GM12891 (cell line): ENCODE results near the gene ASZ1.

Experiments
- DNase-seq: peaks from one replicate; pipeline ENCODE4 v3.0.0; 2011; ENCODE audit warnings: low spot score; ENCODE audit not compliant: insufficient read length
- FAIRE-seq: peaks from 2 replicates; lab custom pipeline; 2011; peaks lifted over from hg19 to GRCh38; lab: Jason Lieb, UNC
- PAX5 ChIP-seq: IDR thresholded peaks from 2 replicates; pipeline ENCODE4 v1.6.1; 2011; ENCODE audit warnings: low read length, moderate library complexity, mild to moderate bottlenecking; ENCODE audit not compliant: insufficient read depth, severe bottlenecking
- POLR2A ChIP-seq: IDR thresholded peaks from 2 replicates; pipeline ENCODE4 v1.6.1; 2011; ENCODE audit warnings: low read depth, low read length, control low read depth
- POLR2AphosphoS5 ChIP-seq: IDR thresholded peaks from 2 replicates; pipeline ENCODE4 v1.6.1; 2011; ENCODE audit warnings: low read depth, low read length, control low read depth
- POU2F2 ChIP-seq: IDR thresholded peaks from 2 replicates; pipeline ENCODE4 v1.6.1; 2011; ENCODE audit warnings: low read depth, mild to moderate bottlenecking, control low read depth, low read length, moderate library complexity
- SPI1 ChIP-seq: IDR thresholded peaks from 2 replicates; pipeline ENCODE4 v1.6.1; 2011; ENCODE audit warnings: low read depth, low read length, control low read depth
- TAF1 ChIP-seq: IDR thresholded peaks from 2 replicates; pipeline ENCODE4 v1.6.1; 2011; ENCODE audit warnings: low read depth, low read length, control low read depth

The ASZ1 gene

DNA sequence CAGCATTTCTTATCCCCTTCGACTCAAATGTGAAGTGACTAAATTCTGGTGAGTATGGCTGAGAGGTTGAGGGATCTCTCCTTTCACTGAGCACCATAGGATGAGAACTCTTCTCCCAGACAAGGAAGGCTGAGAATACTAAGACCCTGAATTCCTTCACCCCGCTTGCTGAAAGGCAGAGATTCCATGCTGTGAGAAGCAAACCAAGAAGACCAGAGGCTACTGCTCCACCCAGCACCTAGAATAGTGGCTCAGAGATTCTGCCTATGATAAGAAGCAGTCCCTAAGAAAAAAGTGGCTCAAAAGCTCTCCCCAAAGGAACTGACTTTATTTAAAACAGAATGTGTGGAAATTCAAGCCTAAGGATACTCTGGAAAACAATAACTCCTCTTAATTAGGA, 77.7 kb downstream of the ASZ1 start:
- DNase-seq (no peak), FAIRE-seq (no peak)
- TF ChIP-seq POLR2AphosphoS5 (no peak), SPI1 (no peak), PAX5 (no peak)

GRCh38 chr7:117347962-117348672, 79.2 kb downstream of the ASZ1 start:
- DNase-seq = no peak
- peak; percentile 26 for FAIRE-seq

DNA sequence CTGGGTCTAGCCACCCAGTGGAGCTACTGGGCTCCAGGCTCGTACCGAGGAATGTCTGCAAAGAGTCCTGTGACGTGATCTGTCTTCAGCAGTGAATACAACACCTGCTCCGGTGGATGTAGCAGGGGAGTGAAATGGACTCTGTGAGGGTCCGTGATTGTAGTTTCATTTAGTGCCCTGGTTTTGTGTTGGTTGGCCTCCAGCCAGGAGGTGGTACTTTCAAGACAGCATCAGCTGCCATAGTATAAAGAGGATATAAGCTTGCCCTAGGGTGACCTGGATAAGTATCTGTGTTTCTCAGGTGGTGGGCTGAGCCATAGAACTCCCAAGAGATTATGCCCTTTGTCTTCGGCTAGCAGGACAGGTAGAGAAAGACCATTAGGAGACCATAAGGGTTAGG, 79.8 kb downstream of the ASZ1 start:
- DNase-seq (no peak), FAIRE-seq (no peak)
- TF ChIP-seq POLR2A = no peak
- no peak for TF ChIP-seq SPI1

More at GRCh38 chr7:117347962-117348672, 79.2 kb downstream of the ASZ1 start:
- no peak for TF ChIP-seq POLR2A
- TF ChIP-seq POU2F2 = no peak
- TF ChIP-seq TAF1 = no peak
- no peak for TF ChIP-seq SPI1
- TF ChIP-seq POLR2AphosphoS5 = no peak

DNA sequence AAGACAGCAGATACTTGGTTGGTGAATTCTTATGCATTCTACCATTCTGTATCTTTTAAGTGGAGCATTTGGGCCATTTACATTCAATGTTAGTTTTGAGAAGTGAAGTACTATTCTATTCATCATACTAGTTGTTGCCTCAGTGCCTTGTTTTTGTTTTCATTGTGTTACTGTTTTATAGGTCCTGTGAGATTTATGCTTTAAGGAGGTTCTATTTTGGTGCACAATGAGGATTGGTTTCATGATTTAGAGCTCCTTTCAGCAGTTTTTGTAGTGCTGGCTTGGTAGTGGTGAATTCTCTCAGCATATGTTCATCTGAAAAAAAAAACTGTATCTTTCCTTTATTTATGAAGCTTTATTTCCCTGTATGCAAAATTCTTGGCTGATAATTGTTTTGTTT, 81.1 kb downstream of the ASZ1 start:
- TF ChIP-seq POU2F2 (no peak), TAF1 (no peak), PAX5 (no peak), SPI1 (no peak), POLR2A (no peak), POLR2AphosphoS5 (no peak)
- FAIRE-seq (no peak), DNase-seq (no peak)

- TF ChIP-seq POLR2A (no peak), PAX5 (no peak), TAF1 (no peak)
- no peak for DNase-seq
- FAIRE-seq = no peak
These were observed 89.3 kb downstream of the ASZ1 start for GRCh38 chr7:117338020-117338419.

- DNase-seq (no peak), FAIRE-seq (no peak)
- TF ChIP-seq TAF1 (no peak), POLR2A (no peak)
These were observed 94.1 kb downstream of the ASZ1 start for GRCh38 chr7:117333168-117333567.

DNA sequence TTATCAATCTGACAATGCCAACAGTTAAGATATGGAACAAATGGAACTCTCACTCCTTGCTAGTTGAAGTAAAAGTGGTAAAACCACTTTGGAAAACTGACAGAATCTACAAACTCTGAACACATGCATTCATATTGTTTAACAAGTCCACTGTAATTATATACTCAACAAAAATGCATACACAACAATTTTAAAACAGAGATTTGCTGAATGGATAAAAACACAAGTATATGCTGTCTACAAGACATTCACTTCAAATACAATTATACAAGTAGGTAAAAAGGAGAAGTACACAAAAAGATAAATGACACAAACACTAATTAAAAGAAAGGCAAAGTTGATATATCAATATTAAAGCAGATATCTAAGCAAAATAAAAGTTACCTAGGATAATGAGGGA, 95.3 kb downstream of the ASZ1 start:
- DNase-seq (no peak), FAIRE-seq (no peak)
- TF ChIP-seq POLR2A (no peak), TAF1 (no peak), POLR2AphosphoS5 (no peak), PAX5 (no peak), SPI1 (no peak), POU2F2 (no peak)

- TF ChIP-seq TAF1 (no peak), PAX5 (no peak), SPI1 (no peak), POLR2AphosphoS5 (no peak), POLR2A (no peak), POU2F2 (no peak)
- FAIRE-seq = no peak
- DNase-seq = no peak
These were observed 101.5 kb downstream of the ASZ1 start for GRCh38 chr7:117325836-117326235.

GRCh38 chr7:117324960-117325359, 102.3 kb downstream of the ASZ1 start:
- DNase-seq (no peak), FAIRE-seq (no peak)
- TF ChIP-seq SPI1 = no peak
- no peak for TF ChIP-seq PAX5
- no peak for TF ChIP-seq POU2F2
- TF ChIP-seq POLR2A = no peak
- TF ChIP-seq TAF1 = no peak
- TF ChIP-seq POLR2AphosphoS5 = no peak

DNA sequence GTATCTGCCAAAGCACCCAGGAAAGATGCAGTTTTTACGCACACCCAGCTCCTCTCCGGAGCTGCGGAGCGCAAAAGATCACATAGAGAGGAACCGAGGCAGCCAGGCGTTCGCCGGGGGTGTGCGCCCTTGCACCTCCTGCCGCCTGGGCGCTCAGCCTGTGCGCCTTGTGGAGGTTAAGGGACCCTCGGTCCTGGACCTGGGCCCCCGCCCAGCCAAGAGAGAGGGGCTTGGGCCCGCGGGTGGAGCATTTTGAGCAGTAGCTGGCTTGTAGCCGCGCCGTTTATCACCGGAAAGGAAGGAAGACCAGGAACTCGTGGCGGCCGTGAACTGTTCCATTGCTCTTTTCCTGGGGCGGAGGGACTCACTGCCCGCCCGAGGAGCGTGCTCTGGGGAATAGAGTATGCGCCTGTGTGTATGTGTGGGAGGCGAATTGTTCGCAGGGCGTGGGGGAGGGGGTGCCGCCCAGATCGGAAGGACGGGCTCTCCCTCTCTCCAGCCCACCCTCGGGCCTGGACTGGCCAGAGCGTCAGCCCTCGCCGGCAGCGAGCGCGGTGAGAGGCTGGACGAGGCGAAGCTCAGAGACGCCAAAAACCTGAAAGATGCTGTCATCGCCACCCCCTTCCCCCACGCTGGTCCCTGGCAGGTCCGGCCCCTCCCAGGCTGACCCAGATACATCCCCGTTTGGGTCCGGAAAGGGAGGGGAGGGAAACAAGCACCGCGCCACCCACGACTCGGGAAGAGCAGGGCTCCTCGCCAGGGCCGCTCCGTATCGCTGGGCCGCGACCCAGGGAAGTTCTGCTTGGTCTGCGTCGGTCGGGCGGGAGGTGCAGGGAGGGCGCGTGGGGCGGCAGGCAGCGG, 103.2 kb downstream of the ASZ1 start:
- FAIRE-seq = no peak
- TF ChIP-seq PAX5 (no peak), POU2F2 (no peak), POLR2AphosphoS5 (no peak), POLR2A (no peak), SPI1 (no peak), TAF1 (no peak)
- DNase-seq = no peak
